ENCODE data around the gene PRAMEF14.
"Not testable (repeated sequence)": the region's sequence is repeated elsewhere in the genome, so short reads cannot be mapped to it uniquely, and the experiment has no call there.

Gene PRAMEF14

GRCh38 chr1:13347034-13347433, at the start of gene PRAMEF14:
Gene PRAMEF14, minus strand, starts transcription at chr1:13347134. Its CDS starts 1,820 bp downstream, at chr1:13345314.
- not testable (repeated sequence) for DNase-seq

GRCh38 chr1:13395311-13395710, 48.4 kb upstream of the PRAMEF14 start:
- not testable (repeated sequence) for DNase-seq

DNA sequence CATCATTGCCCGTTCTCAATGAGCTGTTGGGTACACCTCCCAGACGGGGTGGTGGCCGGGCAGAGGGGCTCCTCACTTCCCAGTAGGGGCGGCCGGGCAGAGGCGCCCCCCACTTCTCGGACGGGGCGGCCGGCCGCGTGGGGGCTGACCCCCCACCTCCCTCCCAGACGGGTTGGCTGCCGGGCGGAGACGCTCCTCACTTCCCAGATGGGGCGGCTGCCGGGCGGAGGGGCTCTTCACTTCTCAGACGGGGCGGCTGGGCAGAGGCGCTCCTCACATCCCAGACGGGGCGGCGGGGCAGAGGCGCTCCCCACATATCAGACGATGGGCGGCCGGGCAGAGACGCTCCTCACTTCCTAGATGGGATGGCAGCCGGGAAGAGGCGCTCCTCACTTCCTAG, 47.8 kb upstream of the PRAMEF14 start:
- DNase-seq, result not testable (repeated sequence)

DNA sequence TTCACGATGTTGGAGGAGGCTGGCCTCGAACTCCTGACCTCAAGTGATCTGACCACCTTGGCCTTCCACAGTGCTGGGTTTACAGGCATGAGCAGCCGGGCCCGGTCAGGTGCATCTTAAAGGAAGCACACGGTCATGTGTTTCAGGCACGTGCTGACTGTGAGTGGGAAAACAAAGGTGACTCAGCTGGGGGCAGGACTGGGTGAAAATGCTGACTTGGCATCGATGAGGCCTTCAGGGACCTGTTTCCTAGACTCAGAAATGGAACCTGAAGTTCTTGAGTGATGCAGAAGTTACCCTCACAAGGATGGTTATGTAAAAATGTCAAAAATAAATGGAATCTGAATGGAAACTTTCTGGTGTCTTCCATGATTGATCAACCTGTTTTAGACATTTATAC, 46.1 kb upstream of the PRAMEF14 start:
- DNase-seq, result not testable (repeated sequence)

- DNase-seq, result not testable (repeated sequence)
These were observed 42.4 kb upstream of the PRAMEF14 start, which contains the start of gene PRAMEF17 for GRCh38 chr1:13389332-13389731. Gene PRAMEF17, plus strand, starts transcription at chr1:13389632. Its CDS starts 26 bp downstream, at chr1:13389658.

DNA sequence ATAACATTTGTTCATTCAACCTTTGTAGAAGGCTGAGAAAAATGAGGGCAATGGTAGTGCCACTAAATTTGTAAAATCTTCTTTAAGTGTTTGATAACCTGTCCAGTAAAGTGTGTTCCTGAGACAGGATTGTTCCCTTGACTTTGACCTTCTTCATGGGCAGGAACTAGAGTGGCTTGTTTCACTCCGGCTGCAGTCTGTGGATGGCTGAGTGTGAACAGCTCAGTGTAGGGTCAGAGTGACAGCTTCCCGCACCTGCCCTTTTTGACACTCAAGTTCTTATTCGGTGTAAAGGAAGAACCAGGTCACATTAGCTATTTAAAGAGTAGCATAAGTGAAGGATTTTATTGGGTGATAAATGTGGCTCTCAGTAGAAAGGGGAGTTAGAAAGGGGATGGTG, 33.4 kb upstream of the PRAMEF14 start:
- not testable (repeated sequence) for DNase-seq

- not testable (repeated sequence) for DNase-seq
These were observed 32.0 kb upstream of the PRAMEF14 start for GRCh38 chr1:13378983-13379382.

DNA sequence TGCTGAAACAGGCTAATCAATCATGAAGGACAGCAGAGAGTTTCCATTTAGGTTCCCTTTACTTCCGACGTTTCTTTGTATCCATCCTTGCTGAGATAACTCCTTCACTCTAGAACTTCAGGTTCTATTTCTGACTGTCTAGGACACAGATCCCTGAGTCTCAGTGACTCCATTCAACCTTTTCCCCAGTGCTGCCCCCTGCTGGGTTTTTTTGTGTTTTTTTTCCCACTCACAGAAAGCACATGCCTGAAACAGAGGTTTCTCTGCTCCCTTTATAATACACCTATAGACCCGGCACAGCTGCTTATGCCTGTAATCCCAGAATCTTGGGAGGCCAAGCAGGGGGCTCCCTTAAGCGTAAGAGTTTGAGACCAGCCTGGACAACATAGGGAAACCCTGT, 21.6 kb upstream of the PRAMEF14 start:
- DNase-seq, result not testable (repeated sequence)

GRCh38 chr1:13366536-13366935, 19.6 kb upstream of the PRAMEF14 start:
- DNase-seq, result not testable (repeated sequence)

DNA sequence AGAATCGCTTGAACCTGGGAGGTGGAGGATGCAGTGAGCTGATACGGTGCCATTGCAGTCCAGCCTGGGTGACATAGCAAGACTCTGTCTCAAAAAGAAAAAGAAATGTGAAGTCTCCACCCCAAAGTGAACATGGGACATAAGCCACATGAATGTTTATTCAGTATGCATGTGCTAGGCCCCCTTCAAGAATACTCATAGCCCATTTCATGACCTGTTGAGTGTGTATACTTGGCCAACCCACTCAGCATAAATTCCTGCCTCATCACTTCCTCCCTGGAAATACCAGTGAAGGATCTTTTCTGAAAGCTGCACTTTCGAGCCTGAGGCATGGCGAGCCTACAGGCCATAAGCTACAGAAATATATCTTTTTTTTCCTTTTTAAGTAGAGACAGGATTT, 18.0 kb upstream of the PRAMEF14 start:
- DNase-seq, result not testable (repeated sequence)

GRCh38 chr1:13362364-13362763, 15.4 kb upstream of the PRAMEF14 start:
- not testable (repeated sequence) for DNase-seq

DNA sequence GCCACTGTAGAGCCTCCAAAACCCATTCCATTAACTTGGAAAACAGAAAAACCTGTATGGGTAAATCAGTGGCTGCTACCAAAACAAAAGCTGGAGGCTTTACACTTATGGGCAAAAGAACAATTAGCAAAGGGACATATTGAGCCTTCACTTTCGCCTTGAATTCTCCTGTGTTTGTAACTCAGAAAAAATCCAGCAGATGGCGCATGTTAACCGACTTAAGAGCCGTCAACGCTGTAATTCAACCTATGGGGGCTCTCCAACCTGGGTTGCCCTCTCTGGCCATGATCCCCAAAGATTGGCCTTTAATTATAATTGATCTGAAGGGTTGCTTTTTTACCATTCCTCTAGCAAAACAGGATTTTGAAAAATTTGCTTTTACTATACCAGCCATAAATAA, 9.8 kb upstream of the PRAMEF14 start:
- peak; percentile 43 for DNase-seq

DNA sequence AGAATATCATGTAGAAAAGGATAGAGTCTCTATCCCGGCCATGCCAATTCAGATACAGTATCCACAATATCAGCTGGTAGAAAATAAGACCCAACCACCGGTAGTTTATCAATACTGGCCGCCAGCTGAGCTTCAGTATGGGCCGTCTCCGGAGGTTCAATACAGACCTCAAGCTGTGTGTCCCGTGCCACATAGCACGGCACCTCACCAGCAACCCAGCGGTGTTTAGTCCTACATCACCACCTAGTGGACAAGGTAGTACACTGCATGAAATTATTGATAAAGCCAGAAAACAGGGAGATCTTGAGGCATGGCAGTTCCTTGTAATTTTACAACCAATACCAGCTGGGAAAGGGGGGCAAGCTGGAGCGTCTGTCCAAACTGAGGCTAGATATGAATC, 7.5 kb upstream of the PRAMEF14 start:
- DNase-seq, result not testable (repeated sequence)

DNA sequence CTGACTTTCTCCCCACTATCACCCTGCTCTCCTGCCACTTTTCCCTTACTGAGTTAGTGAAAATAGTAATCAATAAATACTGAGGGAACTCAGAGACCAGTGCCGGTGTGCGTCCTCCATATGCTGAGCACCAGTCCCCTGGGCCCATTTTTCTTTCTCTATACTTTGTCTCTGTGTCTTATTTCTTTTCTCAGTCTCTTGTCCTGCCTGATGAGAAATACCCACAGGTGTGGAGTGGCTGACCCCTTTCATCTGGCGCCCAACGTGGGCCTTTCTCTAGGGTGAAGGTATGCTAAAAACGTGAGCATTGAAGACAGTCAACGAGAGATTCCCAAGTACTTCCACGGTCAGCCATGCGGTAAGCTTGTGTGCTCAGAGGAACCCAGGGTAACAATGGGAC, 6.5 kb upstream of the PRAMEF14 start:
- DNase-seq, result not testable (repeated sequence)

DNA sequence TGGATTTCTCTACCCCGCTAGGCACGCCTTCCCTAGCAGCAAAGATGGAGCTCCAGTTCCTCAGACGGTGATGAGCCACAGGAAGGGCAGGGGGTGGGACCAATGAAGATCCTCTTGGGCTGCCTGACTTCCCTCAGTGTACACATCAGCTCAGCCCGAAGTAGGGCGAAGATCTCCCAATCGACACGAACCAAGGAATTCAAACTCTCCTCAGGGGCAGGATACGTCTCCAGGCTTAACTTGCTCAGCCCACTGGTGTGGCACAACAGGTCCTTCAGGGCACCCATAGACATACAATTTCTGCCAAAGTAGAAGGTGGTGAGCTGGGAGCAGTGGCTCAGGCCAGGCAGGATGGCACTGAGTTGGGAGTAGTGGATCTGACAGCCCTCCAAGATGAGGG, 4.4 kb downstream of the PRAMEF14 start:
- not testable (repeated sequence) for DNase-seq

- not testable (repeated sequence) for DNase-seq
These were observed 31.7 kb downstream of the PRAMEF14 start, which contains the start of gene PRAMEF15 for GRCh38 chr1:13315281-13315680. Gene PRAMEF15, plus strand, starts transcription at chr1:13315581. Its CDS starts 2,827 bp downstream, at chr1:13318408.

DNA sequence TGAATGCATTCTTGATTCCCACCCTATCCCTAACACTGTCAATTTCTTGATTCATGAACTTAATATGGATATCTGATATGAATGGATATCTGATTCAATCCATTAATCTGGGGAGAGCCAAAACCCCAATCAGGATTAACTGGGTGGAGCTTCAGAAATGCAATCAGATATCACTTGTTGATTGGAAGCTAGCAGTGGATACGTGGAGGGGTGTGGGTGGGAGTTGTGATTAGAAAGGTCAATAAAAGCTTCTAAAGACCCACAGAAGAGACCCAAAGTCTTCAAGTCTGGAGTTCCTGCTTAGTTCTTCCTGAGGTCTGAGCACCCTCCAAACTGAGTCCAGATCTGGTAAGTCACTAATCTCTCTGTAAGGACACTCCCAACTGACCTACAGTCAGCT, 43.7 kb downstream of the PRAMEF14 start, which contains the start of gene PRAMEF33:
PRAMEF33 (plus strand) TSS at position 301 of the 400 bp plus-strand sequence. CDS start 2,416 bp downstream, outside the sequence.
- DNase-seq, result not testable (repeated sequence)

GRCh38 chr1:13302197-13302596, 44.7 kb downstream of the PRAMEF14 start:
- not testable (repeated sequence) for DNase-seq

GRCh38 chr1:13298699-13299098, 48.2 kb downstream of the PRAMEF14 start:
- DNase-seq, result not testable (repeated sequence)

DNA sequence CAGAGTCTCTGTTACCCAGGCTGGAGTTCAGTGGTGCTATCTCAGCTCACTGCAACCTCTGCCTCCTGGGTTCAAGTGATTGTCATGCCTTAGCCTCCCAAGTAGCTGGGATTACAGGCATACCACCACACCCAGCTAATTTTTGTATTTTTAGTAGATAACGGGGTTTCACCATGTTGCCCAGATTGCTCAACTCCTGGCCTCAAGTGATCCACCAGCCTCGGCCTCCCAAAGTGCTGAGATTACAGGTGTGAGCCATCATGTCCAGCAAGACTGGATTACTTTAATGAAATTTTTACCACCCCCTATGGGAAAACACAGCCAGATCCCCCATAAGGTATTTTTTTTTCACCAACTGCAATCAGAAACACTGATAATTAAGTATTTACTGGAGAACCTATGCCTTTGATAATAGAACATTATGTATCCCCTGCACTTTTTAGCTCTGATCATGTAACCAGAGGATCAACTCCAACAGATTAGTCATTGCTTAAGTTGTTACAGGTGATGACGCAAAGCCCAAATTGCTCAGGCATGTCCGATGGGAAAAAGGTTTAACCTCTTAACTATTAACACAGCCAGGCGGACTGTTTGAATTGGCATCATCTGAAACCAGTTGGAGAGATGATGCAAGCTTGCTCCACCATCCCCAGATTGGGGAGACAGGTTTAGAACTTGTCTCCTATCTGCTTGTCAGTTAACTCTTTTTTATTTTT, 49.6 kb downstream of the PRAMEF14 start:
- DNase-seq, result not testable (repeated sequence)
